NCI-H2029 treated with DMSO at 0.1 percent for 48 hours (cell line): ENCODE data around the gene INTS11.

Experiments used
- DNase-seq: peaks from one replicate; lab custom pipeline; 2025; lab: John Stamatoyannopoulos, UW

Gene INTS11

GRCh38 chr1:1299686-1300351, 24.6 kb downstream of the INTS11 start:
- no peak for DNase-seq

DNA sequence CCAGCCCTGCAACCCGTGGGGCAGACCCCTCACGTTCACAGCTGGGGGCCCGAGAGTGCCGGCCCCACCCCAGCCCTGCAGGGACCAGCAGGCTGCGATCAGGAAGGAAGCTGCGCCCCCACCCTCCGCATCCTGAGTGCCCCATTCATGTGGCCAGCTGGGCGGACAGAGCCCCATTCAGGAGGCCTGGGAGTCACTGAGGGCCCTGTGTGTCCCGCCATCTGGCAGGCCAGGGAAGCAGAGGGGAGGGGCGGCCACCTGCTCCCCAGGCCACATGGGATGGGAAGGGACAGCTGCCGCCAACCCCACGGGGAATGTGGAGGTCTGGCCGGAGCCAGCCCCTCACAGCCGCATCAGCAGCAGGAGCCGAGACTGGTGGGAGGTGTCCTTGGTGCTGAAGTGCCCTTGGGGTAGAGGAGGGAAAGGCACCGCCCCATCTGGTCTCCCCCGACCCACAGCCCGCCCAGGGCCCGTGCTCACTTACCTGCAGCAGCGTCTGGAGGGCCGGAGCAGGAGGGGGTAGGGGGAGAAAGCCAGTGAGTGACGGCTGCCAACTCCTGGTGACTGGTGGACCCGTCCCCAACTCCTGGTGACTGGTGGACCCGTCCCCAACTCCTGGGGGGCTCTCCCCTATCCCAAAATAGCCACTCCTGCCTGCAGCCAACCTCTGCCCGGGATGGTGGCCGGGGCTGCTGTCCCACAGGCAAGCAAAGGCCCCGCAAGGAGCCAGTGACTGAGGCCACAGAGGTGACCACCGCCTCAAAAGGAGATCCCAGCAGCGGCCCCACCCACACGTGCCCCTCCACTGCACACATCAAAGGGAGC, 25.4 kb downstream of the INTS11 start:
- DNase-seq, result no peak

DNA sequence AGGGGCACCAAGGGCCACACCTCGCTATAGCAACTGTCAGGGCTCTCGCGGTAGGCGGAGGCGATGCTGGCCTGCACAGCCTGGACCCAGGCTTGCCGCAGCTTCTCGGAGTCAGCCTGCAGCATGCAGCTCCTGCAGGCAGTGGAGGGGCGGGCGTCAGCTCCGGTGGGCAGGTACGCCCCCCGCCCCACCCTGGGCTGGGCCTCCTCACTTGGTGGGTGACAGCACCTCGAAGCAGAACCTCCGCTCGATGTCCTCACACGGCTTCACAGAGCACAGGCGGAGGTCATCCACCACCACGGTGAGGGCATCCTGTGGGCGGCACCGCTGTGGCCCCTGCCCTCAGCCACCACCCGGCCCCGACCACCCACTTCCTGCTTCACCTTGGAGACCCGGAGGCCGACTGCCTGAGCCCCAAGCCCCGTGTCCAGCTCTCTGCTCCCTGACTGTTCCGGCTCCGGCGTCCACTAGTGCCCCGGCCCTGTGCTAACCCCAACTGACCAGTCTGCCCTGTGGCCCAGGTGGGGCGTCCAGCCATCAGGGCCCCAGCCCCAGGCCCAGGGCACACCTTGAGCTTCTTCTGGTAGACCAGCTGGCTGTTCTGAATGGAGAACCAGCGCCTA, 26.5 kb downstream of the INTS11 start:
- DNase-seq, result no peak

GRCh38 chr1:1296070-1297061, 28.1 kb downstream of the INTS11 start:
- no peak for DNase-seq

GRCh38 chr1:1295154-1295923, 29.1 kb downstream of the INTS11 start:
- no peak for DNase-seq

GRCh38 chr1:1294250-1294890, 30.1 kb downstream of the INTS11 start:
- DNase-seq, result no peak

DNA sequence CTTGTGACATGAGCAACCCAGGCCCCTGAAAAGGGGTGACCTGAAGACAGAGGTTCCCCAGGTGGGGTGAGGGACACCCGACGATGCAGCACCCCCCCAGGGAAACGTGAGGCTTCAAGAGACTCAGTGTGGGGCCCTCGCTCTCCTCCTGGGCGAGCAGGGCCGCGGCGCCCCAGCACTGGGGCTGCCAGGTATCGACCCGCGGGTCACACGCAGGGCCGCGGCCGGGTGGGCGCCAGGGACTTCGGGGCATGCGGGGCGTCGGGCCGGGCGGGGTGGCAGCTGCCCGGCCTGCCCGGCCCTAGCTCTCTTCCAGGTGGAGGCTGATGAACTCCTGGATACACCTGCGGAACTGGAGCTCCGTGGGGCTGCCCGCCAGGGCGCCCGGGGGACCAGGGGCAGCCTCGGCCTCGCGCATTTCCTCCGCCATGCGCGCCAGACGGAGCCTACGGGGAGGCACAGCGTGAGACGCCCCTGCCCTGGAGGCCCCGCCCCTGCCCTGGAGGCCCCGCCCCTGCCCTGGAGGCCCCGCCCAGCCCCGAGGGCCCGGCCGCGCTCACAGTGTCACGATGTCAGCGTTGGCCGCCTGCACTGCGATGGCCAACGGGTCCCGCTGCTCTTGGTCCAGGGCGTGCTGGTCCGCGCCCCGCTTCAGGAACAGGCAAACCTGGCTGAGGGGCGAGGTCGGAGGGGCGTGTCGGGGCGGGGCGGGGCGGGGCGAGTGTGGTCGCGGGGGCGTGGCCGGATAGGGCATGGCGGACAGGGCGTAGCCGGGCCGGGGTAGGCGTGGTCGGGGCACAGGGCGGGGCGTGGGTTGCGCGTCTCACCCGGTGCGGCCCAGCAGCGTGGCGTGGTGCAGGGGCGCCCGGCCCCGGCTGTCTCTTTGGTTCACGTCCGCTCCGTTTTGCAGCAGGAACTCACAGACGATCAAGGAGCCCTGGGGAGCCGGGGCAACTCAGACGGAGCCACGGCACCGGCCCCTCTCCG, 30.9 kb downstream of the INTS11 start:
- no peak for DNase-seq

DNA sequence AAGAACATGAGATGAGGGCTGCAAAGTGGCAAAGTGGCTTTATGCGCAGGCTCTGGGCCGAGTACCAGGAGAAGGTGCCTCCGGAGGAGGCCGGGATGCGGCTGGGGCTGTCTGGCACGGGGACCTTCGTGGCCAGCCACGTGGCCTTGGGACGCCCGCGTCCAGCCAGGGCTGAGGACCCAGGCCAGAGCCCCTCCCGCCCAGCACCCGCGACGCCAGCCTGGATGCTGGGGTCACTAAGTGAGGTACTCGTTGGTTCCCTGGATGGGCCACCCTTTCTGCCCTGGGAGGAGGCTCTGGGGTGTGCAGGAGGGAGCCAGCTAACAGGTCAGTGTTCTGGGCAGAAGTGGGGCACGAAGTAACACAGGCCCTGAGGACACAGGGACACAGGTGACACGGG, 31.6 kb downstream of the INTS11 start:
- DNase-seq, result no peak

DNA sequence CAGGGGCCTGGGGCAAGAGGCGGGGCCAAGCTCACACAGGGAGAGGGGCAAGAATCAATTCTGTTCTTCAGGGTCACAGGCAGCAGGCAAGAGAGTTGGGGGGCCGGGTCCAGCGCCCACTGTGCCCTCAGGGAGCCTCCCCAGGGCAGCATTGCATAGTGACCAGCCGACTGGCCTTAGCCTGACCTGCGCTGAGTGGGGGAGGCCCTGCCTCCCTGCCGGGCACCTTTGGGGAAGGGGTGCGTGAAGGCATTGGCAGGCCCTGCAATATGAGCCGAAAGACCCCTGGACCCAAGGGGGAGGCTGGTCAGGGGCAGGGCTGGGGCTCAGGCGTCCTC, 32.0 kb downstream of the INTS11 start:
- no peak for DNase-seq

DNA sequence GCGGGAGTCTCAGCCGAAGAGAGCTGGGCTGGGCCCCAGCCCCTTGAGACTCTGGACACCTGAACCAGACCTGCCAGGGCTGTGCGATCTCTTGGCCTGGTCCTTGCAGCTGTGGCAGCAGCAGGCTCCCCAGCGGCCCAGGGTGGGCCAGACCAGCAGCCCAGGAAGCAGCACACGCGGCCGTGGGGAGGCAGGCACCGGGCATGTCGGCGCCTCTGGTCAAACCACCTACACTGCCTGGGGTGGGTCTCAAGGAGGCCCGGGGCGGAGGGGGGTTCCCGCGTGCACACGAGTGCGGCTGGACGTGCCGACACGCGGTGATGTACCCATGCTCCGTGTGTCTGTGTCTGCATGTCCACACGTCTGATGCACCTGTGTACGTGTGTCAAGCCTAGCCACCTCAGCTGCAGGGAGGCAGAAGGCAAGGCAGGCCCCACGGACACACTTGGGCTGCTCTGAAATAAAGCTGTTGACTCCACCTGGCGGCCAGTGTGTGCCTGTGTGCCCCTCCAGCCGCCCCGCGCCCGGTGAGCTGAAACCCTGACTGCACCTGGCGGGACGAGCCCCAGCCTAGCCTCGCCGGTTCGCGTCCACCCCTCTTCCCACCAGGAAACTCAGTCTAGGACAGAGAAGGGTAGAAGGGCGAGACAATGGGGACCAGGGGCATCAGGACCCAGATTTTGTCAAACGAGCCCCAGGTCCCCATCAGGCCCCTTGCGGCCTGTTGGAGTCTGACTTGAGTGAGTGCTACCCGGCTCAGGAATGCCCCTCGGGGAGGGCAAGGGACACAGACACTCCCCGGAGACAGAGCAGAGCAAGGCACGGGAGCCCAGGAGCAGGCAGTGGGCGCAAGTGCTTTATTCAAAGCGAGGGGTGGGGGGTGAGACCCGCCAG, 32.7 kb downstream of the INTS11 start:
- DNase-seq, result peak; percentile 17

GRCh38 chr1:1291023-1291528, 33.4 kb downstream of the INTS11 start:
- no peak for DNase-seq

GRCh38 chr1:1290238-1290731, 34.2 kb downstream of the INTS11 start:
- DNase-seq, result no peak

DNA sequence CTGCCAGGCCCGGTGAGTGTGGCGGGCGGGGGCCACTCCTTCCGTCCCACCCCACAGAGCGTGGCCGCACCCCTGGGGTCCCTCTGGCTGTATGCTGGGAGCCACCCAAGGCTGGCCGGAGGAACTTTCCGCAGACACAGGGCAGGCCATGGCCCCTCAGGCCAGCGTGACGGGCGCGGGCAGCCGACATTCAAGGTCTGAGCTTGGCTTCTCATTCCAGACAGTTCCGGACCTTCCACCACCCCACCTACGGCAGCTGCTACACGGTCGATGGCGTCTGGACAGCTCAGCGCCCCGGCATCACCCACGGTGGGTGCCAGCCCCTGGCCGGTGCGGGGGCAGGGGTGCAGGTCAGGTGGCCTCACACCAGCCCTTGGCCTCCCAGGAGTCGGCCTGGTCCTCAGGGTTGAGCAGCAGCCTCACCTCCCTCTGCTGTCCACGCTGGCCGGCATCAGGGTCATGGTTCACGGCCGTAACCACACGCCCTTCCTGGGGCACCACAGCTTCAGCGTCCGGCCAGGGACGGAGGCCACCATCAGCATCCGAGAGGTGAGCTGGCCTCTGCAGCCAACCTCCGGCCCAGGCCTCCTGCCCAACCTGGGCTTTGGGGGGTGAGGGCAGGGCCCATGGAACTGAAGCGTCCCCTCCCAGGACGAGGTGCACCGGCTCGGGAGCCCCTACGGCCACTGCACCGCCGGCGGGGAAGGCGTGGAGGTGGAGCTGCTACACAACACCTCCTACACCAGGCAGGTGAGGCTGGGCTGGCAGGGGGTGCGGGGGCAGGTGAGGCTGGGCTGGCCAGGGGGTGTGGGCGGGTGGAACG, 37.0 kb downstream of the INTS11 start:
- DNase-seq, result no peak

GRCh38 chr1:1286313-1287261, 37.9 kb downstream of the INTS11 start:
- DNase-seq, result no peak

DNA sequence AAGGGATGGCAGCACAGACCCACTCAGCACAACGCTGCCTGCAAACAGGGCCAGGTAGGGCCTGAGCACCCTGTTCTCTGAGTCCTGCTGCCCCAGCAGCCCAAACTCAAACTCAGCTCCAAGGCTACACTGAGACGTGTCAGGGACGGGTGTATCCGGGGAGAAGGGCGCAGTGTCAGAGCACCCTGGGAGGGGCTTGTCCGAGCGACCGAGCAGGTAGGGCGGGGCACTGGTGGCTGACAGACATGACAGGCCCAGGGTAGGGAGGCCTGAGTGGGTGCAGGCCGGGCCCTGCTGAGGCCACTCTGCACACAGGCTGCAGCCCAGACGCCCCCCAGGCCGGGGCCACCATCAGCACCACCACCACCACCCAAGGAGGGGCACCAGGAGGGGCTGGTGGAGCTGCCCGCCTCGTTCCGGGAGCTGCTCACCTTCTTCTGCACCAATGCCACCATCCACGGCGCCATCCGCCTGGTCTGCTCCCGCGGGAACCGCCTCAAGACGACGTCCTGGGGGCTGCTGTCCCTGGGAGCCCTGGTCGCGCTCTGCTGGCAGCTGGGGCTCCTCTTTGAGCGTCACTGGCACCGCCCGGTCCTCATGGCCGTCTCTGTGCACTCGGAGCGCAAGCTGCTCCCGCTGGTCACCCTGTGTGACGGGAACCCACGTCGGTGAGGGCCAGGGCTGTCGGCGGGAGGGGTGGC, 38.7 kb downstream of the INTS11 start:
- no peak for DNase-seq
